ENCODE measurements around the gene ANKFN1.

Gene ANKFN1

DNA sequence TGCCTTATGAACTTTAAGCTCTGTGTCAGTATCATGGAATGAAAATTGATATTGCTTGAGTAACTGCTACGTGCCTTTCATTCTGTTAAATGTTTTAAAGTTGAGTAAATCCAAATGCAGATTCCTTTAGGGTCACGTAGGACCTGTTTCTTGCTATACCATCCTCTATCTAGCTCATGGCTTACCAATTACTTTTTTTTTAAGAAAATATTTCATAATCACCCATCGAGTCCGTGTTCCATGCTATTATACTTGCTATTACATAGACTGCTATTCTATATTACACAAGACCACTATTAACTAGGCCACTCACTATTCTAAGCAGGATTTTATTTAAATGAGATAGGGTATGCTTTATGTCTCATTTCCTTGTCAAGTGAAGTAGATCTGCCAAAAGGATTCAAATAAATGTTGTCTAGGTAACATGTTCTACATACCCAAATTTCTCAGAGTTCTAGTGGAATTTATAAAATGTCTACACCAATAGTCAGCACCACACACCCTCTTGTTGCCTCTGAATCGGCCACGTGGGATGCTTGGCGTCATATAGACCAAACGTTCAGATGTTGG lies 11.9 kb downstream of the ANKFN1 start:
- no peak overlapping the region for H3K4me3 ChIP-seq (ENCODE audit: insufficient read depth, low read depth, low read length, poor library complexity, severe bottlenecking)
- H3K9me3 ChIP-seq (ENCODE audit: control insufficient read depth, low read length): no peaks in the 10 kb centered on the region
- H3K4me1 ChIP-seq (ENCODE audit: control insufficient read depth, insufficient read depth, low read length, poor library complexity, severe bottlenecking): no peaks in the 10 kb centered on the region
- H3K36me3 ChIP-seq (ENCODE audit: control insufficient read depth, insufficient read depth, low read length): no peaks in the 10 kb centered on the region
- H3K27ac ChIP-seq (ENCODE audit: insufficient read depth, low read length, poor library complexity, severe bottlenecking): no peak overlapping the region
- no peak for DNase-seq
- H3K27me3 ChIP-seq (replicated peaks; ENCODE audit: control insufficient read depth, insufficient read depth, low read length, poor library complexity, severe bottlenecking): no peaks in the 10 kb centered on the region

GRCh38 chr17:56167491-56167890 lies 14.2 kb downstream of the ANKFN1 start:
- Histone ChIP-seq H3K9me3 (ENCODE audit: control insufficient read depth, low read length) (no peaks in the 10 kb centered on the region), H3K4me1 (ENCODE audit: control insufficient read depth, insufficient read depth, low read length, poor library complexity, severe bottlenecking) (no peaks in the 10 kb centered on the region), H3K4me3 (ENCODE audit: insufficient read depth, low read depth, low read length, poor library complexity, severe bottlenecking) (no peak overlapping the region), H3K27ac (ENCODE audit: insufficient read depth, low read length, poor library complexity, severe bottlenecking) (no peak overlapping the region), H3K27me3 (replicated peaks; ENCODE audit: control insufficient read depth, insufficient read depth, low read length, poor library complexity, severe bottlenecking) (no peaks in the 10 kb centered on the region), H3K36me3 (ENCODE audit: control insufficient read depth, insufficient read depth, low read length) (no peaks in the 10 kb centered on the region)
- DNase-seq: no peak

GRCh38 chr17:56169621-56170020 lies 16.3 kb downstream of the ANKFN1 start:
- H3K4me1 ChIP-seq (ENCODE audit: control insufficient read depth, insufficient read depth, low read length, poor library complexity, severe bottlenecking): no peaks in the 10 kb centered on the region
- H3K9me3 ChIP-seq (ENCODE audit: control insufficient read depth, low read length): no peaks in the 10 kb centered on the region
- no peak overlapping the region for H3K4me3 ChIP-seq (ENCODE audit: insufficient read depth, low read depth, low read length, poor library complexity, severe bottlenecking)
- H3K27me3 ChIP-seq (replicated peaks; ENCODE audit: control insufficient read depth, insufficient read depth, low read length, poor library complexity, severe bottlenecking): peaks cover 2% of the 10 kb centered on the region
- no peaks in the 10 kb centered on the region for H3K36me3 ChIP-seq (ENCODE audit: control insufficient read depth, insufficient read depth, low read length)
- no peak overlapping the region for H3K27ac ChIP-seq (ENCODE audit: insufficient read depth, low read length, poor library complexity, severe bottlenecking)
- no peak for DNase-seq

GRCh38 chr17:56171186-56171959 lies 18.1 kb downstream of the ANKFN1 start:
- no peaks in the 10 kb centered on the region for H3K36me3 ChIP-seq (ENCODE audit: control insufficient read depth, insufficient read depth, low read length)
- H3K27me3 ChIP-seq (replicated peaks; ENCODE audit: control insufficient read depth, insufficient read depth, low read length, poor library complexity, severe bottlenecking): peaks cover 8% of the 10 kb centered on the region
- DNase-seq: no peak
- no peak overlapping the region for H3K27ac ChIP-seq (ENCODE audit: insufficient read depth, low read length, poor library complexity, severe bottlenecking)
- H3K4me3 ChIP-seq (ENCODE audit: insufficient read depth, low read depth, low read length, poor library complexity, severe bottlenecking): no peak overlapping the region
- no peaks in the 10 kb centered on the region for H3K4me1 ChIP-seq (ENCODE audit: control insufficient read depth, insufficient read depth, low read length, poor library complexity, severe bottlenecking)
- H3K9me3 ChIP-seq (ENCODE audit: control insufficient read depth, low read length): no peaks in the 10 kb centered on the region

DNA sequence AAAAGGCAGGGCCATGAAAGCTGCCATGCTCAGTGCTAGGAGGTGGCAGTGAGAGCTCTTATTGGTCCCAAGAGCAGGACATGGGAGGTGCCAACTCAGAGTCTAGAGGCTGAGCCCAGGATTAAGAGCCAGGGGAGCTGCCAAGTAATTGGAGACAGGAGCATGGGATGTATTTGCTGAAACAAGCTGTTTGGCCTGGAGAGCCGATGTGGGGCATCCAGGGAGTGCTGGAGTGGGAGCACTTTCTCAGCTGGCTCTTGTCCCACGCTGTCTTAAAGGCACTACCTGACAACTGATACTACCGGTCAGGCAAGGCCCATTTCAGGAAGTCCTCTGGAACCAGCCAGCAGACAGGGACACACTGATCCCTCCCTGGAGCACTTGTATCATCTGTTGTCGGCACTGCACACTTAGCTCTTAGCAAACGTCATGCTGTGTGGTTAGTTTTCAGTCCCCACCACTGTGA lies 19.3 kb downstream of the ANKFN1 start:
- Histone ChIP-seq H3K4me1 (ENCODE audit: control insufficient read depth, insufficient read depth, low read length, poor library complexity, severe bottlenecking) (no peaks in the 10 kb centered on the region), H3K36me3 (ENCODE audit: control insufficient read depth, insufficient read depth, low read length) (no peaks in the 10 kb centered on the region), H3K9me3 (ENCODE audit: control insufficient read depth, low read length) (no peaks in the 10 kb centered on the region), H3K27me3 (replicated peaks; ENCODE audit: control insufficient read depth, insufficient read depth, low read length, poor library complexity, severe bottlenecking) (peaks cover 8% of the 10 kb centered on the region), H3K27ac (ENCODE audit: insufficient read depth, low read length, poor library complexity, severe bottlenecking) (no peak overlapping the region), H3K4me3 (ENCODE audit: insufficient read depth, low read depth, low read length, poor library complexity, severe bottlenecking) (no peak overlapping the region)
- DNase-seq: no peak

DNA sequence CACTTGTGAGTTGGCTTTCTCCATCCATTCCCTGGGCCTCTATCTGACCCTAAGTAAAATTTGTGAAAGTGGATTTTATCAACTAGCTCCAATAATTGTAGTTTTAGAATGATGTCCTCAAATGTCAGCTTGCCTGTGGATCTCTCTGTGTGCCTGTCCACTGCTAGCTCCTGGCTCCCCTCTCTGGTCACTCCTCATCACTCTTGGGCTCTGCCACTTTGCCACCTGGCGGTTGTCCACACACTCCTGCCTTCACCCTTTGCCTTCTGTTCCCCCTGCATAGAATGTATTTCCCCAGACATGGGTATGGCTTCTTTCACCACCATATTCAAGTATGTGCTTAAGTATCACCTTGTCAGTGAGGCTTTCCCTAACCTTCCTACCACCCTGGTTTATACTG lies 19.8 kb downstream of the ANKFN1 start:
- no peak for DNase-seq
- Histone ChIP-seq H3K4me3 (ENCODE audit: insufficient read depth, low read depth, low read length, poor library complexity, severe bottlenecking) (no peak overlapping the region), H3K9me3 (ENCODE audit: control insufficient read depth, low read length) (no peaks in the 10 kb centered on the region), H3K36me3 (ENCODE audit: control insufficient read depth, insufficient read depth, low read length) (no peaks in the 10 kb centered on the region), H3K27ac (ENCODE audit: insufficient read depth, low read length, poor library complexity, severe bottlenecking) (no peak overlapping the region), H3K4me1 (ENCODE audit: control insufficient read depth, insufficient read depth, low read length, poor library complexity, severe bottlenecking) (no peaks in the 10 kb centered on the region), H3K27me3 (replicated peaks; ENCODE audit: control insufficient read depth, insufficient read depth, low read length, poor library complexity, severe bottlenecking) (peaks cover 8% of the 10 kb centered on the region)

DNA sequence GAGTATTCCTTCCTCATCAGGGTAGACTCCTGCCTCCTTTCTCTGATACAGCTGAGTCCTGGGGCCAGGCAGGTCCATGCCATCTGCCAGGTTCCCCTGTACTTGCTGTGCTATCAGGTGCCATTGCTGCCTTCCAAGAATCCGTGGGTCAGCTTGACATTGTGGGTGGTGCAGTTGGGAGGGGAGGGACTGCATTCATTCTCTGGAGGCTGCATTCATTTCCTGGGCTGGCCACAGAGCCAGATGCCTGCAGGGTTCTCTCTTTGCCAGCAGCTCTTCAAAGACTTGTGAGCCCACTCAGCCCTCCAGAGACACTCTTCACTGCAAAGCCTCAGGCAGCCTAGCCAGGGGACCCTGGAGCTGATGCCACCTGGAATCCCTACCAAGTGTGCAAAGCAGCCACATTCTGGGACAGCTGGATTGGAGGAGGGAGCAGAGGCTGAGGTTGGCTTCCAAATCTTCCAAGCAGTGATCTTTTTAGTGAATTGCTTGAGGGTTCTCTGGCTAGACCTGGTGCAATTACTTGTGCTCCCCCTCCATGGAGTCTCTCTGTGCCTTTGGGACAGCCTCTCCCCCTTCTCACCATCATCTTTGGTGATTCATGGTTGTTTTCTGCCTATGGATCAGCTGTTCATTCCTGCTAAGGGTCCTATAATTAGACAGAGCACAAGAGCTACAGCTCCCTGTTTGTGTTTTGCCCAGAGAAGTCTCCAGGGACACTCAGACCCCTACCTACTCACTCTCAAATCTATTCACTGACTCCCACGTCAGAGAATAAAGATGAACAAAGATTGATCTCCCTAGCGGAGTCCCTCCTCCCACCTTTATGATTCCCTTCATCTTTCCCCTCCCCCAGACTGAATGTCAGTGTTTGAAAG lies 20.9 kb downstream of the ANKFN1 start:
- Histone ChIP-seq H3K9me3 (ENCODE audit: control insufficient read depth, low read length) (no peaks in the 10 kb centered on the region), H3K4me3 (ENCODE audit: insufficient read depth, low read depth, low read length, poor library complexity, severe bottlenecking) (no peak overlapping the region), H3K27me3 (replicated peaks; ENCODE audit: control insufficient read depth, insufficient read depth, low read length, poor library complexity, severe bottlenecking) (peaks cover 8% of the 10 kb centered on the region), H3K27ac (ENCODE audit: insufficient read depth, low read length, poor library complexity, severe bottlenecking) (no peak overlapping the region), H3K36me3 (ENCODE audit: control insufficient read depth, insufficient read depth, low read length) (no peaks in the 10 kb centered on the region), H3K4me1 (ENCODE audit: control insufficient read depth, insufficient read depth, low read length, poor library complexity, severe bottlenecking) (no peaks in the 10 kb centered on the region)
- DNase-seq: no peak

GRCh38 chr17:56175299-56175955 lies 22.2 kb downstream of the ANKFN1 start:
- H3K9me3 ChIP-seq (ENCODE audit: control insufficient read depth, low read length): no peaks in the 10 kb centered on the region
- DNase-seq: no peak
- no peaks in the 10 kb centered on the region for H3K4me1 ChIP-seq (ENCODE audit: control insufficient read depth, insufficient read depth, low read length, poor library complexity, severe bottlenecking)
- H3K27me3 ChIP-seq (replicated peaks; ENCODE audit: control insufficient read depth, insufficient read depth, low read length, poor library complexity, severe bottlenecking): peaks cover 8% of the 10 kb centered on the region
- no peaks in the 10 kb centered on the region for H3K36me3 ChIP-seq (ENCODE audit: control insufficient read depth, insufficient read depth, low read length)
- H3K27ac ChIP-seq (ENCODE audit: insufficient read depth, low read length, poor library complexity, severe bottlenecking): no peak overlapping the region
- no peak overlapping the region for H3K4me3 ChIP-seq (ENCODE audit: insufficient read depth, low read depth, low read length, poor library complexity, severe bottlenecking)

GRCh38 chr17:56176091-56176490 lies 22.8 kb downstream of the ANKFN1 start:
- Histone ChIP-seq H3K27me3 (replicated peaks; ENCODE audit: control insufficient read depth, insufficient read depth, low read length, poor library complexity, severe bottlenecking) (peaks cover 8% of the 10 kb centered on the region), H3K4me1 (ENCODE audit: control insufficient read depth, insufficient read depth, low read length, poor library complexity, severe bottlenecking) (no peaks in the 10 kb centered on the region), H3K4me3 (ENCODE audit: insufficient read depth, low read depth, low read length, poor library complexity, severe bottlenecking) (no peak overlapping the region), H3K36me3 (ENCODE audit: control insufficient read depth, insufficient read depth, low read length) (no peaks in the 10 kb centered on the region), H3K9me3 (ENCODE audit: control insufficient read depth, low read length) (no peaks in the 10 kb centered on the region), H3K27ac (ENCODE audit: insufficient read depth, low read length, poor library complexity, severe bottlenecking) (no peak overlapping the region)
- DNase-seq: no peak

All from effector memory CD4-positive, alpha-beta T cell (primary cell).